Mesendoderm (in vitro differentiated cells): ENCODE measurements around the gene SOX13.
A peak's percentile ranks its signal among the peaks of the same experiment; 100 is the strongest.

Experiments used
- DNase-seq: peaks from one replicate; pipeline ENCODE4 v3.0.0; 2013
- H2AK5ac ChIP-seq: 2 replicates; pipeline ENCODE4 v1.6.1; 2013; ENCODE audit warnings: low read length, inconsistent platforms
- H2BK120ac ChIP-seq: 2 replicates; pipeline ENCODE4 v1.6.1; 2013; ENCODE audit warnings: low read depth, mild to moderate bottlenecking, low read length, moderate library complexity, mixed read lengths
- H2BK15ac ChIP-seq: replicated peaks from 2 replicates; pipeline ENCODE4 v1.6.1; 2013; ENCODE audit warnings: low read depth, mild to moderate bottlenecking, moderate library complexity
- H2BK5ac ChIP-seq: 2 replicates; pipeline ENCODE4 v1.6.1; 2013; ENCODE audit warnings: low read length, inconsistent platforms
- H3K18ac ChIP-seq: 2 replicates; pipeline ENCODE4 v1.6.1; 2013; ENCODE audit warnings: mild to moderate bottlenecking, low read length, mixed read lengths
- H3K23ac ChIP-seq: one replicate; pipeline ENCODE4 v1.6.1; 2013; ENCODE audit warnings: low read length
- H3K27ac ChIP-seq: 2 replicates; pipeline ENCODE4 v1.5.1; 2013; ENCODE audit warnings: low read depth, mild to moderate bottlenecking, inconsistent platforms, low read length, moderate library complexity
- H3K27me3 ChIP-seq: 2 replicates; pipeline ENCODE4 v1.6.1; 2013; ENCODE audit warnings: low read length, control low read depth, mild to moderate bottlenecking, inconsistent platforms; ENCODE audit not compliant: insufficient read depth, poor library complexity
- H3K36me3 ChIP-seq: 2 replicates; pipeline ENCODE4 v1.6.1; 2013; ENCODE audit warnings: low read length, inconsistent platforms; ENCODE audit not compliant: control insufficient read depth, insufficient read depth
- H3K4ac ChIP-seq: one replicate; pipeline ENCODE4 v1.6.1; 2013; ENCODE audit warnings: low read depth, mild to moderate bottlenecking, low read length, moderate library complexity
- H3K4me1 ChIP-seq: 2 replicates; pipeline ENCODE4 v1.6.1; 2013; ENCODE audit warnings: low read depth, low read length, inconsistent platforms; ENCODE audit not compliant: control insufficient read depth
- H3K4me2 ChIP-seq: 2 replicates; pipeline ENCODE4 v1.6.1; 2013; ENCODE audit warnings: low read length
- H3K4me3 ChIP-seq: 2 replicates; pipeline ENCODE4 v1.5.1; 2013; ENCODE audit warnings: mild to moderate bottlenecking, low read length
- H3K56ac ChIP-seq: one replicate; pipeline ENCODE4 v1.6.1; 2013; ENCODE audit warnings: low read length
- H3K79me1 ChIP-seq: 2 replicates; pipeline ENCODE4 v1.6.1; 2013; ENCODE audit warnings: low read length, inconsistent platforms
- H3K79me2 ChIP-seq: 2 replicates; pipeline ENCODE4 v1.6.1; 2013; ENCODE audit warnings: mild to moderate bottlenecking, low read length; ENCODE audit not compliant: control insufficient read depth, insufficient read depth
- H3K9ac ChIP-seq: 2 replicates; pipeline ENCODE4 v1.6.1; 2013; ENCODE audit warnings: low read length, inconsistent platforms
- H4K5ac ChIP-seq: one replicate; pipeline ENCODE4 v1.6.1; 2013; ENCODE audit warnings: low read length
- H4K8ac ChIP-seq: one replicate; pipeline ENCODE4 v1.6.1; 2013; ENCODE audit warnings: low read depth, mild to moderate bottlenecking, control low read depth, low read length, moderate library complexity
- WGBS: extraction: QIAGEN DNeasy Blood & Tissue Kit; methylation state at CpG from one replicate; pipeline ENCODE4 v1.1.7; 2013; ENCODE audit warnings: low lambda C conversion rate, missing lambda C conversion rate; ENCODE audit not compliant: insufficient coverage; ENCODE audit errors: extremely low coverage; 5-methylcytosine and 5-hydroxymethylcytosine counted together

SOX13 gene

DNA sequence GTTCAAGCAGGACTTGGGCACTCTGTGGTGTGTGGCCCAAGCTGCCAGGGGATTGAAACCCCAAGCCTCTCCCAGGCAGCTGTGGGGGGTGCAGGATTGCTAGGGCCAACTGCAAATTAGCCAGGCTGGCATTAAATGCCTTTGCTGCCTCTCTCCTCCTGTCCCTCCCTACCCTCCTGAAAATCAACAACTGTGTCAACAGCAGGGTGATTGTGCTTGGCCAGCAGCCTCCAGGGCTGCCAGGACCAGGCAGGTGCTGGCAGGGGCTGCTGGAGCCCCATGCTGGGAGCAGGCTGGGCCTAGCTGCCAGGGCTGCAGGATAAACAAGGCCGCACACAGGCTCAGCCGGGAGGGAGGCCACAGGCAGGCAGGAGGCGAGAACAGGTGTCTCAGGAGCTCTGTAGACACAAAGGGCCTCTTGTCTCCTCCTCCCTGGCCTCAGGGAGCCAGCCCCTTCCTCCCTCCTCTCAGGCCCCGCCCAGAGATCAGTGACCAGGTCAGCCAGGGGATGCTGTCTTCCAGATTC lies 11.4 kb downstream of the SOX13 start:
- DNase-seq = peak; percentile 88

GRCh38 chr1:204085876-204086275 lies 13.0 kb downstream of the SOX13 start:
- Histone ChIP-seq H2AK5ac (no peak overlapping the region), H3K4ac (no peak overlapping the region), H3K79me1 (peaks cover 22% of the 10 kb centered on the region), H3K79me2 (peaks cover 91% of the 10 kb centered on the region), H3K9ac (no peak overlapping the region), H3K36me3 (no peaks in the 10 kb centered on the region), H3K27me3 (no peaks in the 10 kb centered on the region), H2BK5ac (no peak overlapping the region), H4K5ac (no peak overlapping the region), H3K56ac (no peak overlapping the region), H3K27ac (no peak overlapping the region), H3K23ac (no peak overlapping the region), H3K18ac (no peak overlapping the region), H3K4me3 (no peak overlapping the region), H3K4me1 (peaks cover 8% of the 10 kb centered on the region), H4K8ac (no peak overlapping the region), H3K4me2 (no peak overlapping the region), H2BK120ac (no peak overlapping the region), H2BK15ac (no peak overlapping the region)
- WGBS = no CpG with 5 or more reads among the region's 7 CpGs
- no peak for DNase-seq

More for the DNA sequence above, 11.4 kb downstream of the SOX13 start:
- Histone ChIP-seq H3K9ac (peak overlapping the region; percentile 0), H3K79me2 (peaks cover 82% of the 10 kb centered on the region), H3K36me3 (no peaks in the 10 kb centered on the region), H2BK15ac (no peak overlapping the region), H3K4me2 (no peak overlapping the region), H3K23ac (no peak overlapping the region), H3K79me1 (peaks cover 16% of the 10 kb centered on the region), H3K27ac (peak overlapping the region; percentile 11), H3K4me3 (no peak overlapping the region), H3K27me3 (no peaks in the 10 kb centered on the region), H2AK5ac (no peak overlapping the region), H2BK5ac (no peak overlapping the region), H3K4me1 (peaks cover 16% of the 10 kb centered on the region), H3K56ac (peak overlapping the region; percentile 6), H3K4ac (no peak overlapping the region), H4K5ac (no peak overlapping the region), H3K18ac (no peak overlapping the region), H4K8ac (no peak overlapping the region), H2BK120ac (no peak overlapping the region)
- no CpG with 5 or more reads among the region's 4 CpGs for whole genome bisulfite sequencing

DNA sequence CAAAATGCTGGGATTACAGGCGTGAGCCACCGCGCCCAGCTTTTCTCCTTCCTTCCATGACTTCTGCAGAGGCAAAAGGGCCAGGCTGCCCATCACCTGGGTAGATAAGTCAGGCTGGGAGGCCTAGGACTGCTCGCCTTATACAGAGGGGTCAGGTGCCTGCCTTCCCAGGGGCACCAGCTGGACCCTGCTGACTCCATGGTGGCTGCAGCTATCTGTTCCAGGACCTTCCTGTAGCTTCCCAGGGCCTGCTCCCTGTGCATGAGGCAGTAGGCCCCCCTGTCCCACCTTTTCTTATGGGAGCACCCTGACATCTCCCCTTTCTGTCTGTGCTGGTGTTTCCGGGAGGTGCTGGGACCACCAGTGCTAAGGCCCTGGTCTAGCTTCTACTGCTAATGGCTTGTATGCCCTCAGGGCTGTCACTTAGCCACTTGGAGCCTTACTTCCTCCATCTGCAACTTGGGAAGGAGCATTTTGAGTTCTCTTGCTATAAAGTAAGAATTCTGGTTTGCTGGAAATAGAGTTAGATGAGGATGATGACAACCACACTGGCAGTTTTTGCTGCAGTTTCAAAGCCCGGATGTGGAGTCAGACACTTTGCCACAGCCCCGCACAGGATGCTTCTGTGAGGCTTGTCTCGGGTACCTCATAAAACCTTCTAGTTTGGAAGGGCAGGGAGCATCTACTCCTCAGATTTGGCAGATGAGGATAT lies 14.4 kb downstream of the SOX13 start:
- no peaks in the 10 kb centered on the region for H3K27me3 ChIP-seq
- H3K36me3 ChIP-seq = no peaks in the 10 kb centered on the region
- no peak overlapping the region for H3K18ac ChIP-seq
- no peak overlapping the region for H2BK120ac ChIP-seq
- H2AK5ac ChIP-seq = no peak overlapping the region
- peaks cover 25% of the 10 kb centered on the region for H3K79me1 ChIP-seq
- H3K4me1 ChIP-seq = peaks cover 4% of the 10 kb centered on the region
- no peak for DNase-seq
- no peak overlapping the region for H3K27ac ChIP-seq
- no peak overlapping the region for H3K23ac ChIP-seq
- H2BK15ac ChIP-seq = no peak overlapping the region
- H2BK5ac ChIP-seq = no peak overlapping the region
- H3K4me3 ChIP-seq = no peak overlapping the region
- H4K8ac ChIP-seq = no peak overlapping the region
- H3K56ac ChIP-seq = no peak overlapping the region
- peaks cover 94% of the 10 kb centered on the region for H3K79me2 ChIP-seq
- no peak overlapping the region for H3K4me2 ChIP-seq
- H3K4ac ChIP-seq = no peak overlapping the region
- no CpG with 5 or more reads among the region's 8 CpGs for WGBS
- no peak overlapping the region for H3K9ac ChIP-seq
- H4K5ac ChIP-seq = no peak overlapping the region

GRCh38 chr1:204087893-204088528 lies 15.1 kb downstream of the SOX13 start:
- no peak for DNase-seq
- H3K4me1 ChIP-seq = peaks cover 4% of the 10 kb centered on the region
- WGBS = no CpG with 5 or more reads among the region's 7 CpGs
- no peak overlapping the region for H3K4me3 ChIP-seq
- no peak overlapping the region for H2AK5ac ChIP-seq
- no peak overlapping the region for H4K5ac ChIP-seq
- no peaks in the 10 kb centered on the region for H3K27me3 ChIP-seq
- no peak overlapping the region for H3K23ac ChIP-seq
- no peaks in the 10 kb centered on the region for H3K36me3 ChIP-seq
- no peak overlapping the region for H3K4me2 ChIP-seq
- no peak overlapping the region for H3K56ac ChIP-seq
- H3K79me2 ChIP-seq = peaks cover 94% of the 10 kb centered on the region
- H3K18ac ChIP-seq = no peak overlapping the region
- H2BK15ac ChIP-seq = no peak overlapping the region
- no peak overlapping the region for H2BK5ac ChIP-seq
- no peak overlapping the region for H3K4ac ChIP-seq
- no peak overlapping the region for H4K8ac ChIP-seq
- peak overlapping the region; percentile 30 for H3K9ac ChIP-seq
- H3K79me1 ChIP-seq = peaks cover 27% of the 10 kb centered on the region
- no peak overlapping the region for H3K27ac ChIP-seq
- no peak overlapping the region for H2BK120ac ChIP-seq

GRCh38 chr1:204088596-204088995 lies 15.7 kb downstream of the SOX13 start:
- Histone ChIP-seq H2BK120ac (no peak overlapping the region), H4K5ac (no peak overlapping the region), H2BK5ac (no peak overlapping the region), H3K27ac (no peak overlapping the region), H4K8ac (no peak overlapping the region), H3K4me1 (peaks cover 3% of the 10 kb centered on the region), H3K56ac (peak overlapping the region; percentile 10), H3K4me2 (no peak overlapping the region), H3K23ac (no peak overlapping the region), H2BK15ac (no peak overlapping the region), H3K18ac (no peak overlapping the region), H3K9ac (no peak overlapping the region), H3K4me3 (no peak overlapping the region), H2AK5ac (no peak overlapping the region), H3K79me2 (peaks cover 94% of the 10 kb centered on the region), H3K79me1 (peaks cover 28% of the 10 kb centered on the region), H3K4ac (no peak overlapping the region), H3K27me3 (no peaks in the 10 kb centered on the region), H3K36me3 (no peaks in the 10 kb centered on the region)
- DNase-seq = no peak
- WGBS = no CpG with 5 or more reads among the region's 8 CpGs
